HG02840 (cell line): ENCODE measurements around the gene ANKH.

Source experiments
- ATAC-seq: cut with Tn5 transposase; IDR thresholded peaks from one replicate; pipeline ENCODE4 v1.9.1; 2021; ENCODE audit warnings: mild to moderate bottlenecking, moderate library complexity, moderate number of reproducible peaks; ENCODE audit not compliant: unreplicated experiment, low FRiP score

ANKH gene

GRCh38 chr5:14672484-14673394 lies 198.8 kb downstream of the ANKH start:
- ATAC-seq, result no peak

GRCh38 chr5:14672082-14672481 lies 199.5 kb downstream of the ANKH start:
- no peak for ATAC-seq

GRCh38 chr5:14671414-14671813 lies 200.2 kb downstream of the ANKH start:
- ATAC-seq, result no peak

- ATAC-seq, result no peak
Observed at GRCh38 chr5:14669975-14670374, 201.6 kb downstream of the ANKH start.

GRCh38 chr5:14669415-14669814 lies 202.2 kb downstream of the ANKH start:
- no peak for ATAC-seq

GRCh38 chr5:14668181-14668591 lies 203.4 kb downstream of the ANKH start:
- no peak for ATAC-seq

GRCh38 chr5:14667770-14668169 lies 203.8 kb downstream of the ANKH start:
- ATAC-seq, result no peak

- no peak for ATAC-seq
Observed at GRCh38 chr5:14667290-14667689, 204.3 kb downstream of the ANKH start.

- no peak for ATAC-seq
Observed at GRCh38 chr5:14666357-14666756, 205.2 kb downstream of the ANKH start.

- peak; percentile 30 for ATAC-seq
Observed at GRCh38 chr5:14665949-14666348, 205.6 kb downstream of the ANKH start.

GRCh38 chr5:14665101-14665822 lies 206.3 kb downstream of the ANKH start:
- no peak for ATAC-seq

- ATAC-seq, result peak; percentile 69
Observed at GRCh38 chr5:14664270-14665100, 207.1 kb downstream of the ANKH start, which contains the start of gene OTULIN. Gene OTULIN (plus strand): TSS chr5:14664718. CDS start chr5:14664826, 108 bp downstream.

- ATAC-seq, result no peak
Observed at GRCh38 chr5:14663734-14664269, 207.8 kb downstream of the ANKH start.

GRCh38 chr5:14662721-14663260 lies 208.8 kb downstream of the ANKH start:
- no peak for ATAC-seq

GRCh38 chr5:14660833-14661232 lies 210.7 kb downstream of the ANKH start:
- ATAC-seq, result no peak

GRCh38 chr5:14659821-14660607 lies 211.6 kb downstream of the ANKH start:
- no peak for ATAC-seq

- no peak for ATAC-seq
Observed at GRCh38 chr5:14656898-14657297, 214.7 kb downstream of the ANKH start.

- ATAC-seq, result no peak
Observed at GRCh38 chr5:14655146-14655741, 216.3 kb downstream of the ANKH start.
